Measurements from ENCODE around the gene BICRAL. TPM values are rescaled to one million over a fixed set of nuclear protein-coding genes. Genes with fewer than 3 reads are reported as not detected.

The BICRAL gene
- total RNA-seq, 1 donor from 2014 or later = 8.2 TPM

DNA sequence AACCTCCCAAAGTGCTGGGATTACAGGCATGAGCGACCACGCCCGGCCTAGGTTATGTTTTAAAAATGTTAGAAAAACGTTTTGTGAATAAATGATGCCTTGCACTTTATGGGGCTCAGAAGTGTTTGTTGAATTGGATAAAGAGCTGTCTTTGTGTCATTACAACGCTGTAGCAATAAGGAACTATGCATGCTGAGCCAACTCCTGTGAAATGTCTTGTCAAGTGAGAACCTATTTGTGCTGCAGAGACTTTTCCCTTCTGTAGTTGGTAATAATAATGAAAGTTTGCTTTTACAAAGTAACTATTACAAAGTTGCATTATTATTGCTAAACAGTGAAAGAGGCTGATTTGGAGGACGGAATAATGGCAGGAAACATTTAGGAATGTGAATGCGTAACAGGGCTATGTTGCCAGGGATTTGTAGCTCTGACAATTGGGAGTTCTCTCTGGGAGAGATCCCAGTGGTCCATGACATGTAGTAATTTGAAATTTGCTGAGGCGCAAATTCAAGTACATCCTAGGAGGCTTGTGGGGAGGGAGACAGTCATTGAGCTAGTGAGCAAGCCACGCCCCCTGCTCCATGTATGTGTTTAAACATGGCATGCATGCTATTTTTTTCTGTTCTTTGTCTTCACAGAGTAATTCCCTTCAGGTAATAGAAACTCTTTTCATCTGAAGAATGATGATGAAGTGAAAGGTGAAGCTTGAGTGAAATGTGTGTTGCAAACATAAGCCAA, 16.8 kb upstream of the BICRAL start:
- no peak for DNase-seq (ENCODE audit: low read depth)

DNA sequence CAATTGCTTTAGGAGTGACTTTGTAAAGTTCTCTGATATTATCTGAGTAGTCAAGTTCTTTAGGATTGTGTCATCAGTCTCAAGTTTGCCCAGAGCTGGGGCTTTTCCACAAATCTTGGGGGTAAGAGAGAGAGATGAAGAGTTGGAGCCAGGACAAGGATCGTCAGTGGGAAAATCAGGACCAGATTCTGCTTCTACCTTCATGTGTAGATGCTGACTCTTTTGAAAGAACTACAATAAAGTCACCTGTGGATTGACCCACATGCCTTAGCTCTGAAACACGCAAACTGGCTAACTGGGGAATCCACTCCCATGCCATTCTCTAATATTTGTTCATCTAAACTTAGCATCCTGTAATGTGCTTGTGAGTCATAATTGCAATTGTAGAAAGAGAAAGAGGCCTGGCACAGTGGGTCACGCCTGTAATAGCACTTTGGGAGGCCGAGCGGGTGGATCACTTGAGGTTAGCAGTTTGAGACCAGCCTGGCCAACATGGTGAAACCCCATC, 15.6 kb upstream of the BICRAL start:
- peak; percentile 81 for DNase-seq (ENCODE audit: low read depth)

DNA sequence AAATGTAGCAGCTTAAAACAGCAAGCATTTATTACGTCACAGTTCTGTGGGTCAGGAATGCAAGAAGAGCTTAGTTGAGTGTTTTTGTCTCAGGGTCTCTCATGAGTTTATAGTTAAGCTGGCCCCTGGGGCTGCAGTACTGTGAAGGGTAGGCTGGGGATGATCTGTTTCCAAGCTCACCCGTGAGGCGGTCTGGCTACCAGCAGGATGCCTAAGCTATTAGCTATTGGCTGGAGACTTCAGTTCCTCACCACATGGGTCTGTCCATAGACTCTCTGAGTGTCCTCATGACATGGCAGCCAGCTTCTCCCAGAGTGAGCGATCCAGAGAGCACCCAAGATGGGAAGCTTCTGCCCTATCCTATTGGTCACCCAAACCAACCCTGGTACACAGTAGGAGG, 12.8 kb upstream of the BICRAL start:
- no peak for DNase-seq (ENCODE audit: low read depth)

DNA sequence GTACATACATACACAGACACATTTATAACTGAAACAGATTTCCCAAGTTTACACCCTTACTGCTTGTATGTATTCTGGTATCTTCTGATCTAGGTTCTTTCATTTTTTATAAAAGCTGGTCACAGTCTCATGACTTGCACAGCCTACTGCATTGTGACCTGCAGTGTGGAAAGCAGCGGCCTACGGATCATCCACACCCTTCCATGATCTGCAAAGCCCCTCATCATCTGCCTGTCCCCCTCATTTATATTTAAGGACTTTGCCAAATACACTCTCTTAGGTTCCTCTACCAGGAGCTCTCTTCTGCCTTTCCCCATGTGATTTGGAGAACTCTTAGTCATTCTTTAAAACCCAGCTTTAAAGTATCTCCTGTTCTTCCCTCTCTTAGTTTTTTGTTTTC, 12.0 kb upstream of the BICRAL start:
- DNase-seq (ENCODE audit: low read depth) = no peak

DNA sequence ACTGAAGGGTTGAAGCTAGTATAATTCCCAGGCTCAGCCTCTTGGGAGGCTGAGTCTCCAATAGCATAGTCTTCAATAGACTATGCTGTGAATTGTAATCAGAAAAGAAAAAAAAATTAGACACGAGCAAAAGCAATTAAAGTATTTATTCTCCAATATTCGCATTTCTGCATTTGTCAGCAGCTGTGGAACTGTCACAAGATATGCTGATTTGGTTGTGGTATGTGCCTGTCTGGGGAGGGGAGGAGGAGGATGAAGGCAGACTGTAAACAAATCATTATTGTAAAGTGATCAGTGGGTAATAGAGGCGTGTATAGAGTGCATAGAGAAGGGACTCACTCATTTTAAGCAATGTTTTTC, 10.1 kb upstream of the BICRAL start:
- no peak for DNase-seq (ENCODE audit: low read depth)

DNA sequence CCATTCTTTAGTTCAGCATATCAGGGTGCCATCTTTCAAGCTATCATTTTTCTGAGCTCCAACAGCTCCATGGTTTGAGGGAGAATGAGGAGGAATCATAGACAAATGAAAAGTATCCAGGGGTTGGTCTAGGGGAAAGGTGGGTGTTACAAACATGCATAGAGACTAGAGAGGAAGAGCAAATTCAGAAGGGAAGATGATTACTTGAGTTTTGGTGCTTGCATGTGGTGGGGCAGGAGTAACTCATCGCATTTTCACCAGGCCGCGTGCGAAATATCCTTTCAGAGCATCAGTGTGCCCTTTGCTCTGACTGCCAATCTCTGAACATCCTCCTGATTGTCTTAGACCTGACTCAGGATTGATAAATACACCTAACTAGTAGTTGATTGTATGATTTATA, 7.7 kb upstream of the BICRAL start:
- no peak for DNase-seq (ENCODE audit: low read depth)

DNA sequence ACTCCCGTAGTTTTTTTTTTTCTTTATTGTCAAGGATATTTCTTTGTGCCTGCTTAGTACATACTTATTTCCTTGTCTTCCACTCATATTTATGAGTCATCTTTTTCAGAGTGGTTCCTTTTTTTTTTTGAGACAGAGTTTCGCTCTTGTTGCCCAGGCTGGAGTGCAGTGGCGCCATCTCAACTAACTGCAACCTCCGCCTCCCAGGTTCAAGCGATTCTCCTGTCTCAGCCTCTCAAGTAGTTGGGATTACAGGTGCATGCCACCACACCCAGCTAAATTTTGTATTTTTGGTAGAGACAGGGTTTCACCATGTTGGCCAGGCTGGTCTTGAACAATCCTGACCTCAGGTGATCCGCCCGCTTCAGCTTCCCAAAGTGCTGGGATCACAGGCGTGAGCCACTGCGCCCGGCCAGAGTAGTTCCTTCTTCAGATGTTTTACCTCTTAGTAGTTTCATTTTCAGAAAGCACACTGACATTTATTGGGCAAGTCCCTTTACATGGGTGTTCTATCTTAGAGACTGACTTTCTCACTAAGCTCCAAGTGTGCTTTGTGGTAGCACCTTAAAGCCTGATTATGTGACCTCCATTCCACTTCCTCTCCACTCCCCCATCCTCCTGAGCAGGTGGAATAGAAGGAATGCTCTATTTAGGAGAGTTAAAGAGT, 6.9 kb upstream of the BICRAL start:
- DNase-seq (ENCODE audit: low read depth) = peak; percentile 46

DNA sequence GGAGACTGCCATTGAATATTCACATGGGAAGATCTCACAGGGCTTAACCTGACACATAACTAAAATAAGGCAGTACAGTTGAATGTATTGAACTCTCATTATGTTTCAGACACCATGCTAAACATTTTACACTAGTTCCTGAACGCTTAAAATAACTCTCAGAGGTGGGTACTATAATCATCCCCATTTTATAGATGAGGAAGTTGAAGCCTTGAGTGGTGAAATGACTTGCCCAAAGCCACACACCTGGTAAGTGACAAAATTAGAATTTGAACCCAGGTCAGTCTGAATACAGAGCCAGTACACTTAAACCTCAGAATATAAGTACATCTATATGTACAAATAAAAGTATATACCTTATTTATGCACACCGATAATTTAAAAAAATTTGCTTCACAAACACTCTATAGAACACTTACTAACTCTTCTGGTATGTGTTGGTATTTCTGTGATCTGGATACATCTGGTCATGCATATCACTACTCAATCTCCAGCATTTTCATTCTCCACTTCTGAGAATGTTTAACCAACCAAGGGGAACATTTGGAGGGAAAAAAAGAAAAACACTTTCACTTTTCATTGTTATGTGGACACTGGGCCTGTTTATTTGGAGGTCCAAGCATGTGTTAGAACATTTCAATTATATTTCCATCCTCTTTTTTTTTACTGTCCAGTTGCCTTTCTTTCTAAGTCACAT, 4.6 kb upstream of the BICRAL start:
- DNase-seq (ENCODE audit: low read depth) = peak; percentile 98

DNA sequence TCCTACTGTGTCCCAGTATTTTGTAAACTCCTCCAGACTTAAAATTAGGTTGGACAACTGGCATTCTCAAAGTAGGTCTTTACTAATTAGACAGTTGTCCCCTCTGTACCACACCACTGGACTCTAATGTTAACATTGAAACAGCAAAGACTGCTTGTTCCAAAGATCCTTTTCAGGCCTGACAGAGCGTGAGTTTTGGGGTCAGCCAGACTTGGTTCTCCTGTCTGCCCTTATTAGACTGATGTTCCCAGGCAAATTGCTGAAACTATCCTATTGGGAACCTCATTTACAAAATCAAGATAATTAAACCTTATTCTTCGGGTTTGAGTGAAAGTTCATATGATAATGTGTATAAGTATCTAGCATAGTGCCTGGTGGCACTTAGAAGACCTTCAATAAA, 3.7 kb upstream of the BICRAL start:
- no peak for DNase-seq (ENCODE audit: low read depth)

DNA sequence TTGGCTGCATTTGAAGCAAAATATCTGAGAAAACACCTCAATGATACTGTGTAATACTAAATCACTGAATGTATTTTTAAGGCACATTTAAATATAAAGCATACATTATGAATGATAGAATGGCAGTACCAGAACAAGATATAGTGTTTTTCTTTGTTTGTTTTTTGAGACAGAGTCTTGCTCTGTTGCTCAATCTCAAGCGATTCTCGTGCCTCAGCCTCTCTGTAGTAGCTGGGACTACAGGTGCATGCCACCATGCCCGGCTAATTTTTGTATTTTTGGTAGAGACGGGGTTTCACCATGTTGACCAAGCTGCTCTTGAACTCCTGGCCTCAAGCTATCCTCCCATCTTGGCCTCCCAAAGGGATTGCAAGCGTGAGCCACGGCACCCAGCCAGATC, 2.3 kb upstream of the BICRAL start:
- no peak for DNase-seq (ENCODE audit: low read depth)

DNA sequence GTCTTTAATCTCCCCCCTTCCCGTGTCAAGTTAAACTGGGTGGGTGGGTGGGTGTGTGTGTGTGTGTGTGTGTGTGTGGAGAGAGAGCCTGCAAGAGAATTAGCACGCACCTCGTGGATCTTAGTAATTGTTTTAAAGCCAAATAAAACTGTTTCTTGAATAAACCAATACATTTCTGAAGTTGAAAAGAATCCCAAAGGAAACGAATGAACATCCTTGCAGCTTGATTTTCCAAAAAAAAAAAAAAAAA, 381 bp upstream of the BICRAL start:
- DNase-seq (ENCODE audit: low read depth) = no peak

DNA sequence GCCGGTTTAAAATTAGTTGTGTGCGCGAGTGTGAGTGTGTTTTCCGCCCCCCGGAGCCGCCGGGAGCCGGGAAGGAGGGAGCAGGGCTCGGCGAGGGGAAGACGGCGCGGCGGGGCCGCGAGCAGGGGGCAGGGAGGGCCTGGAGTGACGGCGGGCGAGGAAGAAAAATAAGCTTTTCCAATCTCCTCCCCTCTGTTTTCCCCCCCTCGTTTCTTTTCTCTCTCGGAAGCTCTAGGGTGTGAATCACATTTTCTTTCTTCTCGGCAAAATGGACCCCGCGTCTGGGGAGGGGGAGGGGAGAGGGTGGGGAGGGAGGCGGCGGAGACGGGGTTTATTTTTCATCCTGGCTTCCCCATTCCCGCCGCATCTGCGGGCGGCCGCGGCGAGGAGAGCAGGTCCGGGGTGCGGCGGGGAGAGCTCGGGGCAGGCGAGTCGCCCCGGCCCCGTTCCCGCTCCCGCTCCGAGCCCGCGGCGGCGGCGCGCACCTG, 881 bp downstream of the BICRAL start:
- DNase-seq (ENCODE audit: low read depth) = peak; percentile 77

DNA sequence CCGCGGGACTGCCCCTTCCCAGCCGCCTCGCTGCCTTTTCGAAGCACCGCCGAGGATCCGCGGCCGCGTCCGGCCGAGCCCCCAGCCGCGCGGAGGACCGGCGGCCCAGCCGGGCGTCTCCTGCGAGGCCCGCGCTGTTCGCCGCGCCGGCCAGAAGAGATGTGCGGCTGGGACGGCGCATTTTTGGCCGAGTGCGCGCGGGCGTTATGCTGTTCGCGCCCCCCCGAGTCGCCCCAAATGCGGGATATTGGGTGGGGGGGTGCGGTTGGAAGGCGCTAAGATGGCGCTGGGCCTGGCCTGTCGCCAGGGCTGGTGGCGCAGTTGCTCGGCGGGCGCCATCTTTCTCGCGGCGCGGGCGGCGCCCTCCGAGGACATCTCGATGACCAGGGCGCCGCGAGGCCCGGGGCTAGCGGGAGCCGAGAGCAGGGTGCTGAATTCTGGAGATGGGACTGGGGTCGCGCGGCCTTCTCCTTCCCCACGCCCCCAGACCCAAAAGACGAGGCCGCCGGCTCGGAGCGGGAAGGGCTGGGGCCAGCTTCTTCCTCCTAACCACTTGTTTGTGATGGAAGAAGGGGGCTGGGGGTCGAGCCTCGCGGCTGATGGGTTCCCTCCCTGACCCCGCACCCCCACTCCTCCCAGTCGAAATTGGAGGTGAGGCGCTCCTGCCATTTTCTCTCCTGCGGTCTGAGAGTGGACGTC, 1.5 kb downstream of the BICRAL start:
- DNase-seq (ENCODE audit: low read depth) = no peak

DNA sequence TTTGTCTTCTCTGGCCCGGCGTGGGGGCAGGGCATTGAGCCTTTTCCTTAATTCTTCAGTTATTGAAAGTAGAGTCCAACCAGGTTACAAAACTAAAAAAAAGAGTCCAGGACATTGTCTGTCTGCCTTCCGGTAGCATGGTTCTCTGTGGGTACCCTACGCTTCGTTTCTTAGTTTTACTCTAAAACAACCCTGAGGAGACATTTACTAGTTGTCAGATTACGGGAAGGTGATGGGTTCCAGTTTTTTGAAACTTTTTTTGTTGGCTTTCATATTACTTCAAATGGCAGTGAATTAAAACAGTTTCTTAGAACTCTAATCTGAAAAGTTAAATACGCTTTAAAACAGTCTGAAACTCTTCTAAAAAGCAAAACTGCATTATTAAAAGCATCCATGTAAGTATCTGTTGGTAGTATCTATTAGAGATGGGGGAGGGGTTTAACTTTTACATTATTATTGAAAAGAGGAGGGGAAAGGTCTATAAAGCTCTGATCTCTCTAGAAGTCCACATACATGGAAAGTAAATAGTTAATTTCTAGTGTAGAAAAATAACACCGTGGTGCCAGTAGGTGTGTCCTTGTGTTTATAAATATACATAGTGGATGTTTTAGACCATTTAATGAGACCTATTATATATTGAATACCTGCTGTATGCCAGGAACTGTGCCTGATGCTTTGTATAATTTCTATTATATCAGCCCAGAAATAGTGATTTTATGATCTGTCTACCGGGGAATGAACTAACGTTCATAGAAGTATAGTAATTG, 2.2 kb downstream of the BICRAL start:
- DNase-seq (ENCODE audit: low read depth) = no peak

DNA sequence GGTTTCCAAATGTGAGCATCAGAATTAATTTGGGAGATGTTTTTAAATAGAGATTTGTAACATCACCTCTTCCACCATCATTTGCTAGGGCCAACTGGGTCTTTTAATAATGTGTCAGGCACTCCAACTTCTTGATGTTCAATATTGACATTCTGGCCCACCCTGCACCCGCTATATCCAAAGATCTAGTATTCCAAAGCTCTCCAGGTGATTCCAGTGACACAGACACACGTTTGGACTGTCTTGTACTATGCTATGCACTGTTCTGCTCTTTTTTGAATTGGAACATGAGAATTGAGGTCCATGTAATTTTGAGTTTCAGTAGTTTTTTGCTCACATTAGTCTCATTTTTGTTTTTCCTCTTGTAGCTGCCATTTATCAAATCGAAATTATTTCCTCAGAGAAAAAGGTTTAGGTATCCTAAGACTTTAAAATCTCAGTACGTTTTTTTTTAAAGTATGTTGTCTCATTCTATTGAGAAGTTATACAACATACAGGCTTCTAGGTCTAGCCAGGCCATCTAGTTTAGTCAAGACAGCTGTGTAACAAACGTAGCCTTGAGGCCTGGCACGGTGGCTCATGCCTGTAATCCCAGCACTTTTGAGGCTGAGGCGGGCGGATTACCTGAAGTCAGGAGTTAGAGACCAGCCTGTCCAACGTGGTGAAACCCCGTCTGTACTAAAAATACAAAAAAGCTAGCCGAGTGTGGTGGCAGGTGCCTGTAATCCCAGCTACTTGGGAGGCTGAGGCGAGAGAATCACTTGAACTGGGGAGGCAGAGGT, 3.1 kb downstream of the BICRAL start:
- no peak for DNase-seq (ENCODE audit: low read depth)

DNA sequence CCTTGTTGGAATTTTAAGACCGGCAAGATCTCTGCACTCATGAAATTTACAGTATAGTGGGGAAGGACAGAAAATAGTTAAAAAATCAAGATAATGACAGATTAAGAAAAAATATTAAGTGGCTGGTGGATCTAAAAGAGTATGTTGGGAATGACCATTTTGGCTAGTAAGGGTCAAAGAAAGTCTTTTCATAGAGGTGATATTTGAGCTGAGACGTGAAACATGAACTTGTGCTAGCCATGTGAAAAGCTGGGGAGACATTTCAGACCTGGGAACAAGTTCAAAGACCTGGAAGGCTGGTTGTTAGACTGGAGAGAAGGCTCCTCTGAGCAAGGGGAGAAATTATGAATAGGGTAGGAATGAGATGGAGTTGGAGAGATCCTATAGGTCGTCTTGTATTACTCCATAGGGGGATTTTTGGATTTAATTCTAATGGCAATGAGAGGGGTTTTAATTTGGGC, 4.7 kb downstream of the BICRAL start:
- no peak for DNase-seq (ENCODE audit: low read depth)

DNA sequence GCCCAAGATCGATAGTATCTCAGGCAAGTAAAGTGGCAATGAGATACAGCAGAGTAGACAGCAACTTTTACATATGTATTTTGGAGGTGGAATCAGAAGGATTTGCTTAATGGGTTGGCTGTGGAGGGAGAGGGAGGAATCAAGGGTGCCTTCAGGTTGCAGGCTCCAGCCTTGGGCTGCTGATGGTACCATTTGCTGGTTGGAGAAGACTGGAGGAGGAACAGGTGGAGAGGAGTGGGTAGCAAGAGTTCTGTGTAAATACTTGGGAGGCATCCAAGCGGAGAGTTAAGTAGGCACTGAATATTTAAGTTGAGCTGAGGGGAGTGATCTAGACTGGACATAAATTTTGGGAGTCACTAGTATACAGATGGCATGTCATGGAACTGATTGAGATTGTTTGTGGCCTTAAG, 5.2 kb downstream of the BICRAL start:
- DNase-seq (ENCODE audit: low read depth) = peak; percentile 37

DNA sequence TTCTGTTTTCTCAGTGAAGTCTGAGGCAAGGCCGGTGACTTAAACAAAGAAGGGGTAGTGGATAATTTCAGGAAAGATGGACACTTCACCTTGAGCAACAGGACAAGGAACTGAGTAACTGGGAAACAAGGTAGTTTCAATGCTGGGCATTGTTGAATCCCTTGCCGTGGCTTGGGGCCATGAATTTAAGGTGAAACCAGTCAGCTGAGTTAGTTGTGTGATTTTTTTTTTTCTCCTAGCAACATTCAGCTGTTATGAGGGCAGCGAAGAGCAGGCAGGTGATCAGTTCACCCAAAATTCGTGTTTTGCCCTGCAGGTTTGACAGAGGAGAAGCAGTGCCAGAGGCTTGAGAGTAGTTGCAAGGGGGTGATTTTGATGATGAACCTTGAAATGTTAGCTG, 6.8 kb downstream of the BICRAL start:
- DNase-seq (ENCODE audit: low read depth) = no peak

DNA sequence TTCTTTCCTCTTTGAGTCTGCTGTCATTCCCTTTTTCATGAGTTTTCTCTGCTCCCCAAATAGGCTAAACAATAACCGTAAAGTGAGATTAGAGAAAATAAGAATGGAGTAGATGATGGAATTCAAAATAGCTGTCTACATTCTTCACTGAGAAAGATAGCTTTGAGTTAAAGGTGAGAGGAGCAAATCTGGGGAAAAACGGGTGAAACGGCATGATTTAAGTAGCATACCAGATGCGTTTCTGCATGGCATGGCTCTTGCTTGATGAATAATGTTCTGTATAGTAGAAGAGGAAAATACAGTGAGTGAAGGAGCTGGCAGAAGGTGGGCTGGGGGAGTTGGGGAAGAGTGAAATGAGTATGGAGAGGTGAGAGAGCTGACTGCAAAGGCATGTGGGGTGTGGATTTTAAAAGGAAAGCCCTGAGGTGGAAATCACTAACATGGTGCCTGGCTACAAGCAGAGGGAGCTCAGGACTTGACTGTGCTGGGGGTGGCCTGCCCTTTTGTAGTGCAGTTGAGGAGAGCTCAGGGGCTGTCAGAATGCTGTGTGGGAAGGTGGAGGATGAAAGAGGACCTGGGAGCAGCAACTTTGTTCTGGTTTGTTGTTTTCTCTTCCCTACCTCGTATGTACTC, 8.8 kb downstream of the BICRAL start:
- no peak for DNase-seq (ENCODE audit: low read depth)

DNA sequence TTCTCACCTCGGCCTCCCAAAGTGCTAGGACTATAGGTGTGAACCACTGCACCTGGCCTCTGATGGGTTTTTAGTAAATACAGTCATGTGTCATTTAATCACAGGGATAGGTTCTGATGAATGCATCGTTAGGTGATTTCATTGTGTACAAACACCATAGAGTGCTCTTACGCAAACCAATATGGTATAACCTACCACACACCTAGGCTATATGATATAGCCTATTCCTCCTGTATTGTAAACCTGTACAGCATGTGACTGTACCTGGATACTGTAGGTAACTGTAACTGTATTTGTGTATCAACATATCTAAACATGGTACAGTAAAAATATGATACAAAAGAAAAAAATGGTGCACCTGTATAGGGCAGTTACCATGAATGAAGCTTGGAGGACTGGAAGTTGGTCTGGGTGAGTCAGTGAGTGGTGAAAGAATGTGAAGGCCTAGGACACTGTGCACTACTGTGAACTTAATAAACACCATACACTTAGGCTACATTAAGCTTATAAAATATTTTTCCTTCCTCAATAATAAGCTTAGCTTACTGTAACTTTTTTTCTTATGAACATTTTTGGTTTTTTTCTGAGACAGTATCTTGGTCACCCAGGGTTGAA, 10.0 kb downstream of the BICRAL start:
- DNase-seq (ENCODE audit: low read depth) = peak; percentile 50
